Ishikawa (cell line): Measurements from ENCODE around the gene CD82.

Experiments used
- CEBPB ChIP-seq: IDR thresholded peaks from 2 replicates; pipeline ENCODE4 v1.6.1; 2012
- CREB1 ChIP-seq: IDR thresholded peaks from 2 replicates; pipeline ENCODE4 v1.6.1; 2012; ENCODE audit warnings: low read depth
- EGR1 ChIP-seq: IDR thresholded peaks from 2 replicates; pipeline ENCODE4 v1.6.1; 2012
- EP300 ChIP-seq: IDR thresholded peaks from 2 replicates; pipeline ENCODE4 v1.6.1; 2012; ENCODE audit warnings: borderline replicate concordance
- FOXM1 ChIP-seq: IDR thresholded peaks from 2 replicates; pipeline ENCODE4 v1.6.1; 2012; ENCODE audit warnings: low read depth, borderline replicate concordance
- MAX ChIP-seq: IDR thresholded peaks from 2 replicates; pipeline ENCODE4 v1.6.1; 2012
- NFIC ChIP-seq: IDR thresholded peaks from 2 replicates; pipeline ENCODE4 v1.6.1; 2012
- RAD21 ChIP-seq: IDR thresholded peaks from 2 replicates; pipeline ENCODE4 v1.6.1; 2012; ENCODE audit warnings: low read depth
- REST ChIP-seq: IDR thresholded peaks from 2 replicates; pipeline ENCODE4 v1.6.1; 2012; ENCODE audit warnings: low read depth, mild to moderate bottlenecking
- TAF1 ChIP-seq: IDR thresholded peaks from 2 replicates; pipeline ENCODE4 v1.6.1; 2012; ENCODE audit warnings: low read depth, mild to moderate bottlenecking
- TCF12 ChIP-seq: IDR thresholded peaks from 2 replicates; pipeline ENCODE4 v1.6.1; 2012; ENCODE audit warnings: low read depth
- TEAD4 ChIP-seq: IDR thresholded peaks from 2 replicates; pipeline ENCODE4 v1.6.1; 2012
- USF1 ChIP-seq: IDR thresholded peaks from 2 replicates; pipeline ENCODE4 v1.6.1; 2012
- YY1 ChIP-seq: IDR thresholded peaks from 2 replicates; pipeline ENCODE4 v1.6.1; 2012; ENCODE audit warnings: low read depth
- ZBTB7A ChIP-seq: IDR thresholded peaks from 2 replicates; pipeline ENCODE4 v1.6.1; 2012; ENCODE audit warnings: low read depth

CD82 gene

GRCh38 chr11:44629732-44630345, 64.4 kb downstream of the CD82 start:
- TF ChIP-seq CREB1 (no peak), YY1 (no peak), ZBTB7A (no peak), TEAD4 (no peak), TCF12 (no peak), TAF1 (no peak), EP300 (no peak), REST (no peak), MAX (no peak), EGR1 (no peak), USF1 (no peak), RAD21 (no peak), NFIC (no peak), CEBPB (no peak), FOXM1 (no peak)

GRCh38 chr11:44630511-44631210, 65.2 kb downstream of the CD82 start:
- no peak for TF ChIP-seq EP300
- TF ChIP-seq TEAD4, result no peak
- no peak for TF ChIP-seq MAX
- no peak for TF ChIP-seq TCF12
- TF ChIP-seq FOXM1, result no peak
- no peak for TF ChIP-seq RAD21
- no peak for TF ChIP-seq EGR1
- no peak for TF ChIP-seq REST
- TF ChIP-seq USF1, result no peak
- no peak for TF ChIP-seq YY1
- TF ChIP-seq CEBPB, result no peak
- TF ChIP-seq TAF1, result no peak
- TF ChIP-seq NFIC, result no peak
- no peak for TF ChIP-seq CREB1
- no peak for TF ChIP-seq ZBTB7A

- no peak for TF ChIP-seq USF1
- no peak for TF ChIP-seq CREB1
- TF ChIP-seq CEBPB, result no peak
- TF ChIP-seq FOXM1, result no peak
- TF ChIP-seq YY1, result no peak
- no peak for TF ChIP-seq MAX
- TF ChIP-seq TAF1, result no peak
- no peak for TF ChIP-seq RAD21
- TF ChIP-seq TCF12, result no peak
- TF ChIP-seq ZBTB7A, result no peak
Measured at GRCh38 chr11:44631831-44632230, 66.4 kb downstream of the CD82 start.

GRCh38 chr11:44632466-44633123, 67.1 kb downstream of the CD82 start:
- TF ChIP-seq TCF12 (no peak), NFIC (no peak)

- TF ChIP-seq CEBPB (no peak), RAD21 (peak; percentile 14; the same call in 1 of the 2 replicates)
Measured at GRCh38 chr11:44633641-44634040, 68.2 kb downstream of the CD82 start.
